Type B pancreatic cell (in vitro differentiated cells): ENCODE data around the gene PPFIBP1. TPM values are rescaled to one million over a fixed set of nuclear protein-coding genes. Genes with fewer than 3 reads are reported as not detected.

Experiments
- DNase-seq: peaks from one replicate; pipeline ENCODE4 v3.0.0; 2021; ENCODE audit warnings: mixed read lengths; ENCODE audit not compliant: unreplicated experiment; ENCODE audit errors: extremely low spot score
- H3K27ac Mint-ChIP-seq: 2 replicates; pipeline ENCODE4 v1.8.0; 2021; ENCODE audit warnings: mild to moderate bottlenecking, mixed read lengths
- H3K27me3 Mint-ChIP-seq: 2 replicates; pipeline ENCODE4 v1.8.0; 2021; ENCODE audit warnings: mixed read lengths
- H3K36me3 Mint-ChIP-seq: 2 replicates; pipeline ENCODE4 v1.8.0; 2021; ENCODE audit warnings: mixed read lengths
- H3K4me1 Mint-ChIP-seq: one replicate; pipeline ENCODE4 v1.8.0; 2021; ENCODE audit warnings: mixed read lengths; ENCODE audit not compliant: unreplicated experiment
- H3K4me3 Mint-ChIP-seq: 2 replicates; pipeline ENCODE4 v1.8.0; 2021; ENCODE audit warnings: mild to moderate bottlenecking, mixed read lengths
- H3K9me3 Mint-ChIP-seq: 2 replicates; pipeline ENCODE4 v1.8.0; 2021; ENCODE audit warnings: mixed read lengths
- CTCF ChIP-seq: fragments of 200-600 bp; sonication (generic); conservative IDR thresholded peaks from 2 replicates; pipeline ENCODE4 v1.5.0; 2021; ENCODE audit warnings: antibody characterized with exemption, mild to moderate bottlenecking
- total RNA-seq: library from RNA; stranded (reverse); gene quantifications from 2 replicates; pipeline ENCODE4 v1.2.1, GENCODE V29; 2021; ENCODE audit warnings: low replicate concordance

Gene PPFIBP1
- total RNA-seq, 1 donor from 2014 or later, result 68.3 TPM

DNA sequence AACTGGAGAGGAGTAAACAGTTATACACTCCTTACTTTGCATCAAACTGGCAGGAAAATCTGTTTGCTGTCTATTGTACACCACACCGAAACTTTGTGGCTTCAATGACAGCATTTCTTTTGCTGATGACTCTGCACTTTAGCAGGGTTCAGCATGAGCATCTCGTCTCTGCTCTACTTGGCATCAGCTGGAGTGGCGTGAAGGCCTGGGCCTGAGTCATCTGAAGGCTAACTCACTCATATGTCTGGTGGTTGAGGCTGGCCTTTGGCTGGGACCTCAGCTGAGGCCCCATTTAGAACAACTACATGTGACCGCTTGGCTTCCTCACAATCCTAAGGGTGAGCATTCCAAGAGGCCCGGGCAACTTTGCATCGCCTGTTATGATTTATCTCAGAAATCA lies 143.5 kb downstream of the PPFIBP1 start:
- Mint-ChIP-seq H3K9me3 (no peaks in the 10 kb centered on the region), H3K4me1 (no peaks in the 10 kb centered on the region), H3K27ac (no peak overlapping the region), H3K36me3 (peaks cover 62% of the 10 kb centered on the region), H3K4me3 (no peak overlapping the region), H3K27me3 (no peaks in the 10 kb centered on the region)
- no peak for DNase-seq
- no peak for TF ChIP-seq CTCF

DNA sequence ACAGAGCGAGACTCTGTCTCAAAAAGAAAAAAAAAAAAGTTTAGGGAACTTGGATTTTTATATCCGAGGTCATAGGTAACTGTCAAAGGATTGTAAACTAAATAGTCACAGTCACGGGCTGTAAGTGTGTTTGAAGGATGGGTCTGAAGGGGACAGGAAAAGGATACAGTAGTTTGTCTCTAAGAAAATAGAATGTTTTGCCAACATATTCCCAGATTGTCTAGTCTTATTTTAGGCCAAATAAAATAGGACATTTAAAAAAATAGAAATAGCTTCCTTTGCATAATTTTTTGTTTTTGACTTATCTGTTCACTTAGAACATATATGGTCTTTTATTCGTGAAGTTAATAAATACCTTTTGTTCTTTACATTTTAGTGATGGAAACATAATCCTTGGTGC lies 148.0 kb downstream of the PPFIBP1 start:
- peaks cover 54% of the 10 kb centered on the region for H3K36me3 Mint-ChIP-seq
- TF ChIP-seq CTCF, result no peak
- DNase-seq, result no peak
- H3K4me1 Mint-ChIP-seq, result no peaks in the 10 kb centered on the region
- no peaks in the 10 kb centered on the region for H3K9me3 Mint-ChIP-seq
- no peak overlapping the region for H3K4me3 Mint-ChIP-seq
- H3K27ac Mint-ChIP-seq, result no peak overlapping the region
- H3K27me3 Mint-ChIP-seq, result no peaks in the 10 kb centered on the region

- no peaks in the 10 kb centered on the region for H3K4me1 Mint-ChIP-seq
- H3K4me3 Mint-ChIP-seq, result no peak overlapping the region
- no peak for TF ChIP-seq CTCF
- peaks cover 53% of the 10 kb centered on the region for H3K36me3 Mint-ChIP-seq
- no peaks in the 10 kb centered on the region for H3K27me3 Mint-ChIP-seq
- H3K27ac Mint-ChIP-seq, result no peak overlapping the region
- DNase-seq, result no peak
- H3K9me3 Mint-ChIP-seq, result no peaks in the 10 kb centered on the region
These were observed 148.6 kb downstream of the PPFIBP1 start for GRCh38 chr12:27672643-27673042.

GRCh38 chr12:27673101-27673718 lies 149.2 kb downstream of the PPFIBP1 start:
- TF ChIP-seq CTCF, result no peak
- Mint-ChIP-seq H3K36me3 (peaks cover 52% of the 10 kb centered on the region), H3K27ac (no peak overlapping the region), H3K27me3 (no peaks in the 10 kb centered on the region), H3K4me1 (no peaks in the 10 kb centered on the region), H3K4me3 (no peak overlapping the region), H3K9me3 (no peaks in the 10 kb centered on the region)
- DNase-seq, result no peak

DNA sequence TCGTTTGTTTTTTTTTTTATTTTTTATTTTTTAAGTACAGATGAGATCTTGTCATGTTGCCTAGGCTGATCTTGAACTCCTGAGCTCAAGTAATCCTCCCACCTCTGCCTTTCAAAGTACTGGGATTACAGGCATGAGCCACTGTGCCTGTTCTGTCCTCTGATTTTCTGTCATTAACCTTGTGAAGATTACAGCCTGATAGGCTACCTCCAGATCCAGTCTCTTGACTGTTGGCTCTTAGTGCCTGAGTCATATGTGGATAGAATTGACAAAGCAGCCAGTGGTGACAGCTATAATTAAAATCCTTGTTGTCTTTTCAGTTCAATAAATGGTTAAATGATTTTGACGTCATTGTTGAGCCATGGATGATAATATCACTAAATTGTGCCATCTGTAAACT lies 151.0 kb downstream of the PPFIBP1 start:
- no peak overlapping the region for H3K27ac Mint-ChIP-seq
- H3K9me3 Mint-ChIP-seq, result no peaks in the 10 kb centered on the region
- no peak for TF ChIP-seq CTCF
- no peak for DNase-seq
- no peaks in the 10 kb centered on the region for H3K27me3 Mint-ChIP-seq
- peaks cover 47% of the 10 kb centered on the region for H3K36me3 Mint-ChIP-seq
- H3K4me3 Mint-ChIP-seq, result no peak overlapping the region
- no peaks in the 10 kb centered on the region for H3K4me1 Mint-ChIP-seq

DNA sequence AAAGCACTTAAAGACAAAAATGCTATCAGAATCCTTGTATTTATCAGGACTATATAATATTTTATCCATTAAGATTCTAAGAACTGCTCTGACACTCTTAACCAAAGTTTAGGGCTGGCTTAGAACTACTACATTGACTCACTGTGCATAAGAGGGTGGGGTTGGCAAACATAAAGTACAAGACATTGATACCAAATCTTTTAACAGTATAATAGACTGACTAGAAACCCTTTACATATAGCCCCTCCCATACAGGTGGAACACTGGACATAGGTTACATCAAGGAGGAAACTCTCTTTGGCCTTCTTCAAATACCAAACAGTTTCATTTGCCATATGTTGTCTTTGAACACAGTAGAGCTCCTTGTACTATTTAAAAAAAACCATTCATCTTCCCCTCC lies 156.6 kb downstream of the PPFIBP1 start:
- H3K27ac Mint-ChIP-seq, result no peak overlapping the region
- no peaks in the 10 kb centered on the region for H3K27me3 Mint-ChIP-seq
- H3K4me1 Mint-ChIP-seq, result no peaks in the 10 kb centered on the region
- TF ChIP-seq CTCF, result no peak
- H3K9me3 Mint-ChIP-seq, result no peaks in the 10 kb centered on the region
- H3K4me3 Mint-ChIP-seq, result no peak overlapping the region
- peaks cover 48% of the 10 kb centered on the region for H3K36me3 Mint-ChIP-seq
- no peak for DNase-seq
